Measurements from ENCODE around the gene QPRT.
A peak's percentile ranks its signal among the peaks of the same experiment; 100 is the strongest.
"Not testable (repeated sequence)": the region's sequence is repeated elsewhere in the genome, so short reads cannot be mapped to it uniquely, and the experiment has no call there.

The QPRT gene

GRCh38 chr16:29721167-29721879 is 42.3 kb downstream of the QPRT start:
- DNase-seq: peak; percentile 69

DNA sequence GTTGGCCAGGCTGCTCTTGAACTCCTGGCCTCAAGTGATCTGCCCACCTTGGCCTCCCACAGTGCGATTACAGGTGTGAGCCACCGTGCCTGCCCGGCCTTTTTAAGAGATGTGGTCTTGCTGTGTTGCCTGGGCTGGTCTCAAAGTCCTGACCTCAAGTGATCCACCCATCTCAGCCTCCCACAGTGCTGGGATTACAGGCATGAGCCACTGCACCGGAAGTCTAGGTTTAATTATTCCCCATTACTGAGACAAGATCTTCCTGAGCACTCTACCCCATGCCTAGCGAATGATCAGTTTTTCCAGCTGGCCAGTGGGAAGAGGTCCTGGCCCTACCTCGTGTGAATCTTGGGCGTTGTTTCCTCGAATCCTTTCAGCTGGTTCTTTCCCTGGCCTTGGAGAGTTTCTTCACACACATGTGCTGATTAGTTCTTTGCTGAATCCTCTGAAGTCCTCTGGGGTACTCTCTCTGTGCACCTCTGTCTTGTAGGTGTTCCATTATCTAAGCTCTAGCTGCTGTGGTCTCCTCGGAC is 47.9 kb downstream of the QPRT start:
- DNase-seq: no peak

- no peak for DNase-seq
These were observed 48.5 kb downstream of the QPRT start for GRCh38 chr16:29727452-29727851.

GRCh38 chr16:29729116-29729521 is 50.1 kb downstream of the QPRT start:
- DNase-seq: peak; percentile 7

DNA sequence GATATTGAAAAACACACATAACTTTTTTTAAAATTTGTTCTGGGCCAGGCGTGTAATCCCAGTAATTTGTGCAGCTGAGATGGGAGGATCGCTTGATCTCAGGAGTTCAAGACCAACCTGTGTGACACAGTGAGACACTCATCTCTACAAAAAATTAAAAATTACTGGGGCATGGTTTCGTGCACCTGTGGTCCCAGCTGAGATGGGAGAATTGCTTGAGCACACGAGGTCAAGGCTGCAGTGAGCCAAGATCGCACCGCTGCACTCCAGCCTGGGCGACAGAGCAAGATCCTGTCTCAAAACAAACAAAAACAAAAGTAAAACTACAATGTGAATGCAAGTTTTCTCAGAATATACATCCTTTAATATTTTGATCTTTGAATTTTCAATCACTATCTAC is 51.7 kb downstream of the QPRT start:
- DNase-seq: no peak

DNA sequence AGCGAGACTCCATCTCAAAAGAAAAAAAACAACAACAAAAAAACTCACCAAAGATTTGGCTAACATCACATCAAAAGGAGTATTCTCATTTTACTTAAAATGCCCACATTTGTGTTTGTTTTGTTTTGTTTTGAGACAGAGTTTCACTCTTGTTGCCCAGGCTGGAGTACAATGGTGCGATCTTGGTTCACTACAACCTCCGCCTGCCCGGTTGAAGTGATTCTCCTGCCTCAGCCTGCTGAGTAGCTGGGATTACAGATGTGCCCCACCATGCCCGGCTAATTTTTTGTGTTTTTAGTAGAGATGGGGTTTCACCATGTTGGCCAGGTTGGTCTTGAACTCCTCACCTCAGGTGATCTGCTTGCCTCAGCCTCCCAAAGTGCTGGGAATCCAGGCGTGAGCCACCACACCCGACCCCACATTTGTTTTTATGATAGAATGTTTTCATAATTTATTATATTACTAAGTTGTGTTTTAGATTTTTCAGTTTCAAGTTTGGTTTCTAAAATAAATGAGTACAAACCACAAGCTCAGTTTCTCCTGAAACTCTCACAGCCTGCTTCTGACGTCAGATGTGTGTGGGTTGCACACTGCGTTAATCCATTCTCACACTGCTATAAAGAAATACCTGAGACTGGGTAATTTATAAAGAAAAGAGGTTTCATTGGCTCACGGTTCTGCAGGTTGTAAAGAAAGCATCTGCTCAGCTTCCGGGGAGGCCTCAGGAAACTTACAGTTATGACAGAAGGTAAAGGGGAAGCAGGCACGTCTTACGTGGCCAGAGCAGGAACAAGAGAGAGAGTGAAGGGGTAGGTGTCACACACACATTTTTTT is 53.0 kb downstream of the QPRT start:
- DNase-seq: not testable (repeated sequence)

- DNase-seq: no peak
These were observed 55.8 kb downstream of the QPRT start for GRCh38 chr16:29734786-29735185.

- no peak for DNase-seq
These were observed 57.1 kb downstream of the QPRT start for GRCh38 chr16:29736112-29736511.

DNA sequence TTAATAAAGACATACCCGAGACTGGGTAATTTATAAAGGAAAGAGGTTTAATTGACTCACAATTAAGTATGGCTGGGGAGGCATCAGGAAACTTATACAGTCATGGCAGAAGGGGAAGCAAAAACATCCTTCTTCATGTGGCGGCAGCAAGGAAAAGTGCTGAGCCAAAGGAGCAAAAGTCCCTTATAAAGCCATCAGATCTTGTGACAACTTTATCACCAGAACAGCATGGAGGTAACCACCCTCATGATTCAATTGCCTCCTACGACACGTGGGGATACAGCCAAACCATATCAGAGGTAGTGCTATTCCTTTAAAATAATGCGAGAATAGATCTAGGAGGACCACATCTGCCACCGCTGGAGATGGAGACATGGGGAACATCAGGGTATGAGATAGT is 57.8 kb downstream of the QPRT start:
- DNase-seq: no peak

DNA sequence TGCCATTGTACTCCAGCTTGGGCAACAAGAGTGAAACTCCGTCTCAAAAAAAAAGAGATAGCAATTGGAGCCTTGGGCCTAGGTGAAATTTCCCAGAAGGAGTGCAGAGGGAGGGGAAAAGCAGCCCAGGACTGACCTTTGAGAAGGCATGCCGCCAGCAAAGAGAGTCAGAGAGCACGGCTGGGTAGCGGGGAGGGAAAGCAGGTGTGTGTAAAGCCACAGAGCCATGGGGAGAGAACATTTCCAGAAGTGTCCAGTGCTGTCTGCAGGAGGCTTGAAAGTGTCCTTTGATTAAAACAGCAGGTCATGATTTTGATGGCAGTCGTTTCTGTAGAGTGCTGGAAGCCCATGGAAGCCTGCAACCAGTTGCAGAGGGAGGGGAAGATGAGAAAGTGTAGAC is 58.7 kb downstream of the QPRT start:
- DNase-seq: peak; percentile 15

GRCh38 chr16:29738514-29738913 is 59.5 kb downstream of the QPRT start:
- DNase-seq: no peak

DNA sequence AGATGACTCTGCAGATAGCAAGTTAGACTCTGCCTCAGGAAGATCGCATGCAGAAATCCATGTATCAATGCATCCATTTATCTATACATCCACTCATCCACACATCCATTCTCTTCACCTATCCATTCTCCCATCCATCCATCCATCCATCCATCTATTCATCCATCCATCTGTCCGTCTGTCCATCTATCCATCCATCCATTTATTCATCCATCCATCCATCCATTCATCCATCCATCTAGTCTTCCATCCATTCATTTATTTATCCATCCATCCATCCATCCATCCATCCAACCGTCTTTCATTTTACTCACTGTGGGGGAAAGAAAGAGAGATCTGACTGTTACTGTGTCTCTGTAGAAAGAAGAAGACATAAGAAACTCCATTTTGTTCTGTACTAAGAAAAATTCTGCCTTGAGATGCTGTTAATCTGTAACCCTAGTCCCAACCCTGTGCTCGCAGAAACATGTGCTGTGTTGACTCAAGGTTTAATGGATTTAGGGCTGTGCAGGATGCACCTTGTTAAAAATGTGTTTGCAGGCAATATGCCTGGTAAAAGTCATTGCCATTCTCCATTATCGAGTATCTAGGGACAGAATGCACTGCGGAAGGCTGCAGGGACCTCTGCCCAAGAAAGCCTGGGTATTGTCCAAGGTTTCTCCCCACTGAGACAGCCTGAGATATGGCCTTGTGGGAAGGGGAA is 61.1 kb downstream of the QPRT start:
- not testable (repeated sequence) for DNase-seq

- not testable (repeated sequence) for DNase-seq
These were observed 61.6 kb downstream of the QPRT start for GRCh38 chr16:29740630-29741015.

DNA sequence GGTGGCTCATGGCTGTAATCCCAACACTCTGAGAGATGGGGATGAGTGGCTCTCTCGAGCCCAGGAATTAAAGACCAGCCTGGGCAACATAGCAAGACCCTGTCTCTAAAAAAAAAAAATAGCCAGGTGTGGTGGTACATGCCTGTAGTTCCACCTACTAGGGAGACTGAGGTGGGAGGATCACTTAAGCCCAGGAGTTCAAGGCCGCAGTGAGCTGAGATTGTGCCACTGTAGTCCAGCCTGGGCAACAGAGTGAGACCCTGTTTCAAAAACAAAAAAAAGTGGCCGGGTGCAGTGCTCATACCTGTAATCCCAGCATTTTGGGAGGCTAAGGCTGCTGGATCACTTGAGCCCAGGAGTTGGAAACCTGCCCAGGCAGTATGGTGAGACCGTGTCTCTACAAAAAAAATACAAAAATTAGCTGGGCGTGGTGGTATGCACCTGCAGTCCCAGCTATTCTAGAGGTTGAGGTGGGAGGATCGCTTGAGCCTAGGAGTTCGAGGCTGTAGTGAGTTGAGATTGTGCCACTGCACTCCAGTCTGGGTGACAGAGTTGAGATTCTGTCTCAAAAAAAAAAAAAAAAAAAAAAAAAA is 63.8 kb downstream of the QPRT start:
- no peak for DNase-seq

GRCh38 chr16:29743475-29743826 is 64.5 kb downstream of the QPRT start:
- DNase-seq: no peak

DNA sequence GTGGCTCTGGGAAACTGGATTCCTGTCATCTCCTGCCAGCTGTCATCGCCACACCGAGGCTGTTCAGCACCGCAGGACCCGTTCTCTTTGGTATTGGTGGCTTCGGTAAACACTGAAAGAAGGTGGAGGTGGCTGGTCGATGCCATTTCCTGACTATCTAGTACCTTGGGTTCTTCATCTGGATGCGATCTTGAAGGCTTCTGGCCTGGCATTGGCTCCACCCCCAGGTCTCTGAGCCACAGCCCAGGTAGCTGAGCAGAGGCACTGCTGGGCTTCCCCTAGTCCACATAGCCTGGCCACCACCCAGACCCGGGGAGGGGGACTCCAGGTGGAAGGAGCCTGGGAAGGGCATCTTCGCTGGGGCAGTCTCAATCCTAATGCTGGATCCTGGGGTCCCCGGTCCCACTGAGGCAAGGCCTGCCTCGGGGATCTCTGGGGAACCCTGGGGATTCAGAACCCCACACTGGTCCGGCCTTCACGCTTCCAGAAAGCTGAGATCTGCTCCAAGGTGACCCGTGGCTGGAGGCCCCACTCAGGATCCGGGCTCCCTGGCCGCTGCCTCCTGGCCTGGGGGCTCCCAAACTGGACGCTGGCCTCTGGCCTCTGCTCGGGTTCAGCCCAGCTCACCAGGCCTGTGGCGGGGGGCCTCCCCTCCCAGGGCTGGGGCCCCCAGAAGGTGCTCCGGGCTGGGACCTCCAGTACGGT is 65.0 kb downstream of the QPRT start:
- DNase-seq: no peak

DNA sequence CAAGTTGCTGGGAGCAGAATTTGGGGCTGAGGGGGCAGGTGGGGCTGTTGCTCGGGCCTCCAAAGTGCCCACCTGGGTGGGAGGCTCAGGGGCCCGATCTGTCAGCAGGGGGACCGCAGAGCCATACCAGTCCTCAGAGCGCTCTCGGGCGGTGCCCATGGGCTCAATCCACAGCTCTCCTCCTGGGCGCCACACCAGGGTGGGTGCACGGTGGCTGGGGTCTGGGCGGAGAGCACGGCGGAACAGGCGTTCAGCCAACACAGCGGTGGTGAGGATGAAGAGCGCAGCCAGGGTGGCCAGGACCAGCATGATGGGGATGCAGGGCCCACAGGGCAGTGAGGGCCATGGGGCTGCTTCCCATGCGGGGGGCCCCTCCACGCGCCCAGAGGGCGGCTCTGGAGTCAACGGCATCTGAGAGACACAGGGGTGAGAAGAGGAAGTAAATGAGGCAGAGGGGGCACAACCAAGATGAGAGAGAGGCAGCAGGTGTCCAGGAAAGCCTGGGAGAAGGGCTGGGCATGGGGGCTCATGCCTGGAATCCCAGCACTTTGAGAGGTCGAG is 65.6 kb downstream of the QPRT start:
- no peak for DNase-seq

- DNase-seq: no peak
These were observed 66.3 kb downstream of the QPRT start for GRCh38 chr16:29745121-29745852.

GRCh38 chr16:29745853-29746345 is 66.9 kb downstream of the QPRT start, which contains the start of gene C16orf54:
TSS of gene C16orf54 (minus strand) at chr16:29745990. CDS start at chr16:29744951, 1,039 bp downstream.
- no peak for DNase-seq

GRCh38 chr16:29746518-29746917 is 67.5 kb downstream of the QPRT start:
- not testable (repeated sequence) for DNase-seq

Data from SHP77 treated with DMSO at 0.1 percent for 48 hours (cell line).